Measurements from ENCODE around the gene PTF1A.

PTF1A gene

DNA sequence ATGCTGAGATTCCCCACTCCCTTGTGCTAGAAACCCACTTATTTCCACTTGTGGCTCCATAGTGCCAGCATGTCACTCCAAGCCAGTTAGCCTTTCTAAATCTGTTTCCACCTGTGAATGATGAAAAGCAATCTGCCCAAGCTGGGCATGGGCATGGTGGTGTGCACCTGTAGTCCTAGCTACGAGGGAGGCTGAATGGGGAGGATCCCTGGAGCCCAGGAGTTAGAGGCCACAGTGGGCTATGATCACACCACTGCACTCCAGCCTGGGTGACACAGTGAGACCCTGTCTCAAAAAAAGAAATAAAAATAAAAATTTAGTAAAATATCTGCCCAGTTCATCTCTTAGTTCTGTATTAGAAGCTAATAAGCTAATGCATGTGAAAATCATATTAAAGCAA lies 5.0 kb upstream of the PTF1A start:
- no peak overlapping the region for H3K27ac ChIP-seq (ENCODE audit: extremely low read depth, low read depth, low read length)
- H3K4me1 ChIP-seq (ENCODE audit: control insufficient read depth, insufficient read depth, low read length) = no peaks in the 10 kb centered on the region
- POLR2A ChIA-PET = interaction anchor here (0.6 kb wide), 1 partner anchor 1840 kb away, joined by 3 read pairs; no protein-coding TSS in a partner anchor
- H3K36me3 ChIP-seq (ENCODE audit: control insufficient read depth in 2 of 2, insufficient read depth in 1 of 2, low read length in 2 of 2) = no peaks in the 10 kb centered on the region
- H3K9me3 ChIP-seq (ENCODE audit: control insufficient read depth, insufficient read depth, low read depth, low read length) = no peaks in the 10 kb centered on the region
- TF ChIP-seq, protein P1, sequence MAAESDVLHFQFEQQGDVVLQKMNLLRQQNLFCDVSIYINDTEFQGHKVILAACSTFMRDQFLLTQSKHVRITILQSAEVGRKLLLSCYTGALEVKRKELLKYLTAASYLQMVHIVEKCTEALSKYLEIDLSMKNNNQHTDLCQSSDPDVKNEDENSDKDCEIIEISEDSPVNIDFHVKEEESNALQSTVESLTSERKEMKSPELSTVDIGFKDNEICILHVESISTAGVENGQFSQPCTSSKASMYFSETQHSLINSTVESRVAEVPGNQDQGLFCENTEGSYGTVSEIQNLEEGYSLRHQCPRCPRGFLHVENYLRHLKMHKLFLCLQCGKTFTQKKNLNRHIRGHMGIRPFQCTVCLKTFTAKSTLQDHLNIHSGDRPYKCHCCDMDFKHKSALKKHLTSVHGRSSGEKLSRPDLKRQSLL (tag by site-specific recombination; IDR thresholded peaks at IDR 0.05) = no peak
- CTCF ChIA-PET = interaction anchor here (0.6 to 2.3 kb wide), 3 partner anchors 29 to 1148 kb away, joined by 3 to 7 read pairs (median 7); no protein-coding TSS in a partner anchor
- no peak overlapping the region for H3K4me3 ChIP-seq (ENCODE audit: low read depth, low read length)

DNA sequence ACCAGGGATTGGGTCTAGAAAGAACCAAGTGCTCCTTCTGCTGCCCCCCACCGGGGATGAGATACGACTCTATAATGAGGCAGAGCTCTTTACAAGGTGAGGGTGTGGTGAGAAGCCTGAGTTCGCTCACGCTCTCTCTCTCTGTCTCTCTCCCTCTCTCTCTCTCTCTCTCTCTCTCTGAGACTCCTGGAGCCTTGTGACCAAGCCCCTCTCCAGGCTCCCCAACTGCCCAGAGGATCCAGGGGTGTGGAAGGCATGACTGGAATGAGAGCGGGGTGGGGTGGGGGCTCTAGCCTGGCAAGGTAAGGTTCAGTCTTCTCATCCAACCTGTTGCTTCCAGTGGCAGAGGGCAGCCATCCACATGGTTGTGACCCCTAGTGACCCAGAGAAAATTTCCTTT lies 3.1 kb upstream of the PTF1A start:
- H3K4me3 ChIP-seq (ENCODE audit: low read depth, low read length) = no peak overlapping the region
- no peaks in the 10 kb centered on the region for H3K9me3 ChIP-seq (ENCODE audit: control insufficient read depth, insufficient read depth, low read depth, low read length)
- no peaks in the 10 kb centered on the region for H3K36me3 ChIP-seq (ENCODE audit: control insufficient read depth in 2 of 2, insufficient read depth in 1 of 2, low read length in 2 of 2)
- TF ChIP-seq ZNF366 (tag by site-specific recombination; conservative IDR thresholded peaks at IDR 0.05) (no peak), SCRT2 (tag by site-specific recombination; IDR thresholded peaks at IDR 0.05) (peak; percentile 86), ZNF596 (tag by site-specific recombination; IDR thresholded peaks at IDR 0.05) (peak; percentile 70), ZNF792 (tag by site-specific recombination; IDR thresholded peaks at IDR 0.05) (no peak)
- ChIA-PET CTCF (no interaction called here), POLR2A (no interaction called here)
- H3K27ac ChIP-seq (ENCODE audit: extremely low read depth, low read depth, low read length) = no peak overlapping the region
- no peaks in the 10 kb centered on the region for H3K4me1 ChIP-seq (ENCODE audit: control insufficient read depth, insufficient read depth, low read length)

DNA sequence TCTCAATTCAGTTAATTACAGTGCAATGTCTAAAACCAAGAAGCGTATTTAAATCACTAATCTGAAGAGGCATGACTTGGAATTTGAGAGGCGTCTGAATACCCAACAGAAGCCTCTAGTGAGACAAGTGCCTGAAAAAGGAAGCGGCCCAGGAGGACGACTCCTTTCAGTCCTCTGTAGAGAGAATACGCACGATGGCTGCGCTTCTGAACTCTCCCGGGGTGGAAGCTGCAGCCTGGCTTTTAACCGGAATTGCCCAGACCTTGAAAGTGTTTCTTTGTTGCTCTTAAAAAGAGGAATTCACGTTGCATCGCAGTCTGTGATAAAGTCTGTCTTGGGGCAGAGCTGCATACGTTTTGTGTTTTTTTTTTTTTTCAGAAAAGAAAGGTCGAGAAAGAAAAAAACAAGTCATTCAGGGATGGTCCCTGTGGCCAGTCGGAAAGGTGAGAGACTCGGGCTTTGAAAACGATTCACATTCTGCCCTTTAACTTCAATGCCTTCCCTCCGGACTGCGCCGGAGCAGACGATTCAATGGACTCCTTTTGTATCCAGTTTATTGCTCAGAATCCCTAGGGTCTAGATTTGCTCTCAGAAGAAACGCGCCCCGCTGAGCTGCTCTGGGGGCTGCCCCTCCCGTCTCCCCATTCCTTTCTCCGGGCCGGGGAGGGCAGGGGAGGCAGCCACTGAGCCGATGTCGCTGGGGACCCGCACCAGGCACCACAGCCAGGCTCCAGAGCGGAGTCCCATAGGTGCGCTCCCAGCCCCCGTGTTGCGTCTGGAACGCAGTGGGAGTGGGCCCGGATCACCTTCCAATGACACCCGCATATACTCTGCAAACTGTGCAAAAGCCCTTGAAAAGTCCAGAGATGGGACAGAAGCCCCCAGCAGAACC lies 994 bp upstream of the PTF1A start:
- Histone ChIP-seq H3K4me3 (ENCODE audit: low read depth, low read length) (no peak overlapping the region), H3K36me3 (ENCODE audit: control insufficient read depth in 2 of 2, insufficient read depth in 1 of 2, low read length in 2 of 2) (no peaks in the 10 kb centered on the region), H3K4me1 (ENCODE audit: control insufficient read depth, insufficient read depth, low read length) (no peaks in the 10 kb centered on the region), H3K27ac (ENCODE audit: extremely low read depth, low read depth, low read length) (no peak overlapping the region), H3K9me3 (ENCODE audit: control insufficient read depth, insufficient read depth, low read depth, low read length) (no peaks in the 10 kb centered on the region)
- POLR2A ChIA-PET = interaction anchor here (0.6 kb wide), 1 partner anchor 12 kb away, joined by 5 read pairs; no protein-coding TSS in a partner anchor
- TF ChIP-seq ZNF571 (tag by site-specific recombination; IDR thresholded peaks at IDR 0.05) = no peak
- TF ChIP-seq ZNF664 (tag by site-specific recombination; IDR thresholded peaks at IDR 0.05) = no peak
- TF ChIP-seq MYNN (tag by site-specific recombination; IDR thresholded peaks at IDR 0.05; ENCODE audit: borderline replicate concordance) = no peak
- TF ChIP-seq, protein P2, sequence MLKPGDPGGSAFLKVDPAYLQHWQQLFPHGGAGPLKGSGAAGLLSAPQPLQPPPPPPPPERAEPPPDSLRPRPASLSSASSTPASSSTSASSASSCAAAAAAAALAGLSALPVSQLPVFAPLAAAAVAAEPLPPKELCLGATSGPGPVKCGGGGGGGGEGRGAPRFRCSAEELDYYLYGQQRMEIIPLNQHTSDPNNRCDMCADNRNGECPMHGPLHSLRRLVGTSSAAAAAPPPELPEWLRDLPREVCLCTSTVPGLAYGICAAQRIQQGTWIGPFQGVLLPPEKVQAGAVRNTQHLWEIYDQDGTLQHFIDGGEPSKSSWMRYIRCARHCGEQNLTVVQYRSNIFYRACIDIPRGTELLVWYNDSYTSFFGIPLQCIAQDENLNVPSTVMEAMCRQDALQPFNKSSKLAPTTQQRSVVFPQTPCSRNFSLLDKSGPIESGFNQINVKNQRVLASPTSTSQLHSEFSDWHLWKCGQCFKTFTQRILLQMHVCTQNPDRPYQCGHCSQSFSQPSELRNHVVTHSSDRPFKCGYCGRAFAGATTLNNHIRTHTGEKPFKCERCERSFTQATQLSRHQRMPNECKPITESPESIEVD (tag by site-specific recombination; IDR thresholded peaks at IDR 0.05) = no peak
- no peak for TF ChIP-seq YY1 (tag by site-specific recombination; IDR thresholded peaks at IDR 0.05)
- no peak for TF ChIP-seq ZNF585B (tag by site-specific recombination; IDR thresholded peaks at IDR 0.05)
- no peak for TF ChIP-seq ZXDB (tag by site-specific recombination; IDR thresholded peaks at IDR 0.05)
- CTCF ChIA-PET = no interaction called here

DNA sequence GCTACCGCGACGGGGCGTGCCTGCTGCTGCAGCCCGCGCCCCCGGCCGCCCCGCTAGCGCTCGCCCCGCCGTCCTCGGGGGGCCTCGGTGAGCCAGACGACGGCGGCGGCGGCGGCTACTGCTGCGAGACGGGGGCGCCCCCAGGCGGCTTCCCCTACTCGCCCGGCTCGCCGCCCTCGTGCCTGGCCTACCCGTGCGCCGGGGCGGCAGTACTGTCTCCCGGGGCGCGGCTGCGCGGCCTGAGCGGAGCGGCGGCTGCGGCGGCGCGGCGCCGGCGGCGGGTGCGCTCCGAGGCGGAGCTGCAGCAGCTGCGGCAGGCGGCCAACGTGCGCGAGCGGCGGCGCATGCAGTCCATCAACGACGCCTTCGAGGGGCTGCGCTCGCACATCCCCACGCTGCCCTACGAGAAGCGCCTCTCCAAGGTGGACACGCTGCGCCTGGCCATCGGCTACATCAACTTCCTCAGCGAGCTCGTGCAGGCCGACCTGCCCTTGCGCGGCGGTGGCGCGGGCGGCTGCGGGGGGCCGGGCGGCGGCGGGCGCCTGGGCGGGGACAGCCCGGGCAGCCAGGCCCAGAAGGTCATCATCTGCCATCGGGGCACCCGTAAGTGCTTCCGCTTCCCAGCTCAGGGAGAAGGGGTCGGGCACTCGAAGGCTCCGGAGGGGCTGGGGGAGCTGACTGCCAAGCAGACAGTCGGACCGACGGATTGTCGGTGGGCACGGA lies 761 bp downstream of the PTF1A start:
- POLR2A ChIA-PET = interaction anchor here (0.7 kb wide), 1 partner anchor 876 kb away, joined by 3 read pairs; no protein-coding TSS in a partner anchor
- no peak for TF ChIP-seq ZNF791 (tag by site-specific recombination; IDR thresholded peaks at IDR 0.05)
- no peak for TF ChIP-seq ZNF157 (tag by site-specific recombination; IDR thresholded peaks at IDR 0.05)
- TF ChIP-seq, protein P3, sequence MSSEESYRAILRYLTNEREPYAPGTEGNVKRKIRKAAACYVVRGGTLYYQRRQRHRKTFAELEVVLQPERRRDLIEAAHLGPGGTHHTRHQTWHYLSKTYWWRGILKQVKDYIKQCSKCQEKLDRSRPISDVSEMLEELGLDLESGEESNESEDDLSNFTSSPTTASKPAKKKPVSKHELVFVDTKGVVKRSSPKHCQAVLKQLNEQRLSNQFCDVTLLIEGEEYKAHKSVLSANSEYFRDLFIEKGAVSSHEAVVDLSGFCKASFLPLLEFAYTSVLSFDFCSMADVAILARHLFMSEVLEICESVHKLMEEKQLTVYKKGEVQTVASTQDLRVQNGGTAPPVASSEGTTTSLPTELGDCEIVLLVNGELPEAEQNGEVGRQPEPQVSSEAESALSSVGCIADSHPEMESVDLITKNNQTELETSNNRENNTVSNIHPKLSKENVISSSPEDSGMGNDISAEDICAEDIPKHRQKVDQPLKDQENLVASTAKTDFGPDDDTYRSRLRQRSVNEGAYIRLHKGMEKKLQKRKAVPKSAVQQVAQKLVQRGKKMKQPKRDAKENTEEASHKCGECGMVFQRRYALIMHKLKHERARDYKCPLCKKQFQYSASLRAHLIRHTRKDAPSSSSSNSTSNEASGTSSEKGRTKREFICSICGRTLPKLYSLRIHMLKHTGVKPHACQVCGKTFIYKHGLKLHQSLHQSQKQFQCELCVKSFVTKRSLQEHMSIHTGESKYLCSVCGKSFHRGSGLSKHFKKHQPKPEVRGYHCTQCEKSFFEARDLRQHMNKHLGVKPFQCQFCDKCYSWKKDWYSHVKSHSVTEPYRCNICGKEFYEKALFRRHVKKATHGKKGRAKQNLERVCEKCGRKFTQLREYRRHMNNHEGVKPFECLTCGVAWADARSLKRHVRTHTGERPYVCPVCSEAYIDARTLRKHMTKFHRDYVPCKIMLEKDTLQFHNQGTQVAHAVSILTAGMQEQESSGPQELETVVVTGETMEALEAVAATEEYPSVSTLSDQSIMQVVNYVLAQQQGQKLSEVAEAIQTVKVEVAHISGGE (tag by site-specific recombination; conservative IDR thresholded peaks at IDR 0.05; ENCODE audit: low read depth) = no peak
- TF ChIP-seq SCRT2 (tag by site-specific recombination; IDR thresholded peaks at IDR 0.05) = no peak
- TF ChIP-seq ZNF146 (tag by site-specific recombination; IDR thresholded peaks at IDR 0.05) = no peak
- TF ChIP-seq, protein P4, sequence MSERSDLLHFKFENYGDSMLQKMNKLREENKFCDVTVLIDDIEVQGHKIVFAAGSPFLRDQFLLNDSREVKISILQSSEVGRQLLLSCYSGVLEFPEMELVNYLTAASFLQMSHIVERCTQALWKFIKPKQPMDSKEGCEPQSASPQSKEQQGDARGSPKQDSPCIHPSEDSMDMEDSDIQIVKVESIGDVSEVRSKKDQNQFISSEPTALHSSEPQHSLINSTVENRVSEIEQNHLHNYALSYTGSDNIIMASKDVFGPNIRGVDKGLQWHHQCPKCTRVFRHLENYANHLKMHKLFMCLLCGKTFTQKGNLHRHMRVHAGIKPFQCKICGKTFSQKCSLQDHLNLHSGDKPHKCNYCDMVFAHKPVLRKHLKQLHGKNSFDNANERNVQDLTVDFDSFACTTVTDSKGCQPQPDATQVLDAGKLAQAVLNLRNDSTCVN (tag by site-specific recombination; optimal IDR thresholded peaks at IDR 0.05) = no peak

More for the DNA sequence above, 761 bp downstream of the PTF1A start:
- no peaks in the 10 kb centered on the region for H3K4me1 ChIP-seq (ENCODE audit: control insufficient read depth, insufficient read depth, low read length)
- no peak overlapping the region; the same call in 1 of the 2 replicates for H3K4me3 ChIP-seq (ENCODE audit: low read depth, low read length)
- H3K27ac ChIP-seq (ENCODE audit: extremely low read depth, low read depth, low read length) = no peak overlapping the region
- H3K36me3 ChIP-seq (ENCODE audit: control insufficient read depth in 2 of 2, insufficient read depth in 1 of 2, low read length in 2 of 2) = no peaks in the 10 kb centered on the region
- no peaks in the 10 kb centered on the region for H3K9me3 ChIP-seq (ENCODE audit: control insufficient read depth, insufficient read depth, low read depth, low read length)
- CTCF ChIA-PET = interaction anchor here (0.8 to 0.9 kb wide), 2 partner anchors 9 to 33 kb away, joined by 3 read pairs; no protein-coding TSS in a partner anchor

Measured in HEK293 (cell line).